ENCODE measurements around the gene SLC30A9.

- TF ChIP-seq CTCF (IDR thresholded peaks at IDR 0.05; ENCODE audit: low read depth, low read length) = no peak
- TF ChIP-seq EZH2phosphoT487 (IDR thresholded peaks at IDR 0.05; ENCODE audit: low read depth) = no peak
Observed at GRCh38 chr4:41940834-41941233, 49.5 kb upstream of the SLC30A9 start.
